Measurements from ENCODE around the gene CFAP90.

DNA sequence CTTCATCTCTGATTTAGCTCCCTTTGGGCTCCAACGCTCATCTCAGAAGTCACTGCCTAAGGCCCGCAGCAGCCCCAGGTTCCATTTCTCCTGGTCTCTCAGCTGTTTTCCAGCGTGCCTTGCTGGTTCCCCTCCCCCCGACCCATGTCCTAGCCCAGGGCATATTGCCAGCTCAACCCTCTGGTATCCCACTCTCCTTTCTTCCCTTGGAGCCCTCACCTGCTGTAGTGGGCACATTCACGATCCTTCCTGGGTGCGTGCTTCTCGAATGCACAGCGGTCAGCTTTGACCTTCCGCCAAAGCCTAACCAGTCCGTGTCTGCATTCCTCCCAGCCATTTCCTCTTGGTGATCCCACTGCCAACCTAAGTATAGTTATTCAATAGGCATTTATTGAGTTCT, 36.1 kb downstream of the CFAP90 start:
- TF ChIP-seq CEBPB (IDR thresholded peaks at IDR 0.05; ENCODE audit: low read depth) (no peak), SRF (IDR thresholded peaks at IDR 0.05; ENCODE audit: low read depth) (no peak), SIN3A (IDR thresholded peaks at IDR 0.05; ENCODE audit: low read depth) (no peak), YY1 (IDR thresholded peaks at IDR 0.05; ENCODE audit: extremely low read depth, insufficient replicate concordance, low read depth, low read length) (no peak), POLR2AphosphoS5 (IDR thresholded peaks at IDR 0.05; ENCODE audit: low read depth, low read length) (no peak), RAD21 (IDR thresholded peaks at IDR 0.05; ENCODE audit: low read depth) (no peak), POLR2A (IDR thresholded peaks at IDR 0.05; ENCODE audit: borderline replicate concordance, extremely low read depth, insufficient read depth, insufficient read length) (no peak), ZFX (IDR thresholded peaks at IDR 0.05) (no peak), EZH2 (IDR thresholded peaks at IDR 0.05) (no peak)
- TF ChIP-seq, protein P1, sequence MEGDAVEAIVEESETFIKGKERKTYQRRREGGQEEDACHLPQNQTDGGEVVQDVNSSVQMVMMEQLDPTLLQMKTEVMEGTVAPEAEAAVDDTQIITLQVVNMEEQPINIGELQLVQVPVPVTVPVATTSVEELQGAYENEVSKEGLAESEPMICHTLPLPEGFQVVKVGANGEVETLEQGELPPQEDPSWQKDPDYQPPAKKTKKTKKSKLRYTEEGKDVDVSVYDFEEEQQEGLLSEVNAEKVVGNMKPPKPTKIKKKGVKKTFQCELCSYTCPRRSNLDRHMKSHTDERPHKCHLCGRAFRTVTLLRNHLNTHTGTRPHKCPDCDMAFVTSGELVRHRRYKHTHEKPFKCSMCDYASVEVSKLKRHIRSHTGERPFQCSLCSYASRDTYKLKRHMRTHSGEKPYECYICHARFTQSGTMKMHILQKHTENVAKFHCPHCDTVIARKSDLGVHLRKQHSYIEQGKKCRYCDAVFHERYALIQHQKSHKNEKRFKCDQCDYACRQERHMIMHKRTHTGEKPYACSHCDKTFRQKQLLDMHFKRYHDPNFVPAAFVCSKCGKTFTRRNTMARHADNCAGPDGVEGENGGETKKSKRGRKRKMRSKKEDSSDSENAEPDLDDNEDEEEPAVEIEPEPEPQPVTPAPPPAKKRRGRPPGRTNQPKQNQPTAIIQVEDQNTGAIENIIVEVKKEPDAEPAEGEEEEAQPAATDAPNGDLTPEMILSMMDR (IDR thresholded peaks at IDR 0.05 in 2 of 3, conservative IDR thresholded peaks at IDR 0.05 in 1 of 3; ENCODE audit: borderline replicate concordance in 1 of 3, insufficient read depth in 1 of 3, low read depth in 2 of 3, low read length in 2 of 3): no peak
- TF ChIP-seq, protein P2, sequence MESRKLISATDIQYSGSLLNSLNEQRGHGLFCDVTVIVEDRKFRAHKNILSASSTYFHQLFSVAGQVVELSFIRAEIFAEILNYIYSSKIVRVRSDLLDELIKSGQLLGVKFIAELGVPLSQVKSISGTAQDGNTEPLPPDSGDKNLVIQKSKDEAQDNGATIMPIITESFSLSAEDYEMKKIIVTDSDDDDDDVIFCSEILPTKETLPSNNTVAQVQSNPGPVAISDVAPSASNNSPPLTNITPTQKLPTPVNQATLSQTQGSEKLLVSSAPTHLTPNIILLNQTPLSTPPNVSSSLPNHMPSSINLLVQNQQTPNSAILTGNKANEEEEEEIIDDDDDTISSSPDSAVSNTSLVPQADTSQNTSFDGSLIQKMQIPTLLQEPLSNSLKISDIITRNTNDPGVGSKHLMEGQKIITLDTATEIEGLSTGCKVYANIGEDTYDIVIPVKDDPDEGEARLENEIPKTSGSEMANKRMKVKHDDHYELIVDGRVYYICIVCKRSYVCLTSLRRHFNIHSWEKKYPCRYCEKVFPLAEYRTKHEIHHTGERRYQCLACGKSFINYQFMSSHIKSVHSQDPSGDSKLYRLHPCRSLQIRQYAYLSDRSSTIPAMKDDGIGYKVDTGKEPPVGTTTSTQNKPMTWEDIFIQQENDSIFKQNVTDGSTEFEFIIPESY (IDR thresholded peaks at IDR 0.05; ENCODE audit: extremely low read depth, insufficient replicate concordance, low read length): no peak
- TF ChIP-seq, protein P3, sequence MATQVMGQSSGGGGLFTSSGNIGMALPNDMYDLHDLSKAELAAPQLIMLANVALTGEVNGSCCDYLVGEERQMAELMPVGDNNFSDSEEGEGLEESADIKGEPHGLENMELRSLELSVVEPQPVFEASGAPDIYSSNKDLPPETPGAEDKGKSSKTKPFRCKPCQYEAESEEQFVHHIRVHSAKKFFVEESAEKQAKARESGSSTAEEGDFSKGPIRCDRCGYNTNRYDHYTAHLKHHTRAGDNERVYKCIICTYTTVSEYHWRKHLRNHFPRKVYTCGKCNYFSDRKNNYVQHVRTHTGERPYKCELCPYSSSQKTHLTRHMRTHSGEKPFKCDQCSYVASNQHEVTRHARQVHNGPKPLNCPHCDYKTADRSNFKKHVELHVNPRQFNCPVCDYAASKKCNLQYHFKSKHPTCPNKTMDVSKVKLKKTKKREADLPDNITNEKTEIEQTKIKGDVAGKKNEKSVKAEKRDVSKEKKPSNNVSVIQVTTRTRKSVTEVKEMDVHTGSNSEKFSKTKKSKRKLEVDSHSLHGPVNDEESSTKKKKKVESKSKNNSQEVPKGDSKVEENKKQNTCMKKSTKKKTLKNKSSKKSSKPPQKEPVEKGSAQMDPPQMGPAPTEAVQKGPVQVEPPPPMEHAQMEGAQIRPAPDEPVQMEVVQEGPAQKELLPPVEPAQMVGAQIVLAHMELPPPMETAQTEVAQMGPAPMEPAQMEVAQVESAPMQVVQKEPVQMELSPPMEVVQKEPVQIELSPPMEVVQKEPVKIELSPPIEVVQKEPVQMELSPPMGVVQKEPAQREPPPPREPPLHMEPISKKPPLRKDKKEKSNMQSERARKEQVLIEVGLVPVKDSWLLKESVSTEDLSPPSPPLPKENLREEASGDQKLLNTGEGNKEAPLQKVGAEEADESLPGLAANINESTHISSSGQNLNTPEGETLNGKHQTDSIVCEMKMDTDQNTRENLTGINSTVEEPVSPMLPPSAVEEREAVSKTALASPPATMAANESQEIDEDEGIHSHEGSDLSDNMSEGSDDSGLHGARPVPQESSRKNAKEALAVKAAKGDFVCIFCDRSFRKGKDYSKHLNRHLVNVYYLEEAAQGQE (IDR thresholded peaks at IDR 0.05; ENCODE audit: low read depth): no peak
- TF ChIP-seq, protein P4, sequence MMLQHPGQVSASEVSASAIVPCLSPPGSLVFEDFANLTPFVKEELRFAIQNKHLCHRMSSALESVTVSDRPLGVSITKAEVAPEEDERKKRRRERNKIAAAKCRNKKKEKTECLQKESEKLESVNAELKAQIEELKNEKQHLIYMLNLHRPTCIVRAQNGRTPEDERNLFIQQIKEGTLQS (IDR thresholded peaks at IDR 0.05): no peak
- TF ChIP-seq, protein P5, sequence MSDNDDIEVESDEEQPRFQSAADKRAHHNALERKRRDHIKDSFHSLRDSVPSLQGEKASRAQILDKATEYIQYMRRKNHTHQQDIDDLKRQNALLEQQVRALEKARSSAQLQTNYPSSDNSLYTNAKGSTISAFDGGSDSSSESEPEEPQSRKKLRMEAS (IDR thresholded peaks at IDR 0.05): no peak
